ENCODE results near the gene CEP112. TPM values are rescaled to one million over a fixed set of nuclear protein-coding genes. Genes with fewer than 3 reads are reported as not detected.

CEP112 gene
- total and polyA plus RNA-seq, 5 experiments from 2014 or later = 0.27 to 2.0 (median 1.7) TPM; not detected in 2

DNA sequence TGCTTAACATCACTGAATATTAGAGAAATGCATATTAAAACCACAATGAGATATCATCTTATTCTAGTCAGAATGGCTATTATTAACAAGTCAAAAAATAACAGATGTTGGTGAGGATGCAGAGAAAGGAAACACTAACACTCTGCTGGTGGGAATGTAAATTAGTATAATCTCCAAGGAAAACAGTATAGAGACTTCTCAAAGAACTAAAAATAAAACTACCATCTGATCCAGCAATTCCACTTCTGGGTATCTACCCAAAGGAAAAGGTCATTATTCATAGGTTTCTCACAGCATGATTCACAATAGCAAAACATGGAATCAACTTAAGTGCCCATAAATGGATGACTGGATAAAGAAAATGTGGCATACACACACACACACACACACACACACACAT is 166.4 kb downstream of the CEP112 start:
- H3K4me3 Mint-ChIP-seq = no peak overlapping the region
- H3K27ac Mint-ChIP-seq = no peak overlapping the region
- ATAC-seq (no peak), DNase-seq (no peak)
- H3K4me1 Mint-ChIP-seq = no peaks in the 10 kb centered on the region
- POLR2A ChIA-PET = interaction anchor here (0.5 kb wide), 1 partner anchor 311 kb away, joined by 3 read pairs; no protein-coding TSS in a partner anchor
- no peaks in the 10 kb centered on the region for H3K27me3 Mint-ChIP-seq
- peaks cover 14 to 43% (median 25%) of the 10 kb centered on the region in 9 donors for H3K9me3 Mint-ChIP-seq
- peaks cover 0 to 28% (median 14%) of the 10 kb centered on the region in 3 donors for H3K36me3 Mint-ChIP-seq

DNA sequence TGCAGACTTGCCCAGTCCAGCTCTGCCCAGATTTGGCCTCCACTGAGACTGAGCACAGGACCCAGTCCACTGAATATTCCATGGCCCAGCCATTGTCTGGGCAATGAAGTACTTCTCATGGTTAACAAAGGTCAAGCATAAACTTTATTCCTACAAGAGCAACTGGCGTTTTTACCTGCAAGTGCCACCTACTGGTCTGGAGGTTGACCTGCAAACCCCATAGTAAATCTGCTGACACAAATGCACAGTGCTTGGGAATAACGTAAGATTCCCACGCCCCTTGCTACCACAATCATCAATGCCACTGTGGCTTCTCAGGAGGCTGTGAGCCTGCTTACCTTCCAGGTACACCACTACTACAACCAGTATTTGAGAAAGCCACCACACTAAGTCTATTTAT is 170.2 kb downstream of the CEP112 start:
- H3K9me3 Mint-ChIP-seq = peaks cover 14 to 43% (median 25%) of the 10 kb centered on the region in 9 donors
- no peak for ATAC-seq
- H3K36me3 Mint-ChIP-seq = peaks cover 0 to 29% (median 14%) of the 10 kb centered on the region in 3 donors
- DNase-seq = no peak
- POLR2A ChIA-PET = no interaction called here
- H3K27me3 Mint-ChIP-seq = no peaks in the 10 kb centered on the region
- H3K27ac Mint-ChIP-seq = no peak overlapping the region
- H3K4me1 Mint-ChIP-seq = no peaks in the 10 kb centered on the region
- no peak overlapping the region for H3K4me3 Mint-ChIP-seq

DNA sequence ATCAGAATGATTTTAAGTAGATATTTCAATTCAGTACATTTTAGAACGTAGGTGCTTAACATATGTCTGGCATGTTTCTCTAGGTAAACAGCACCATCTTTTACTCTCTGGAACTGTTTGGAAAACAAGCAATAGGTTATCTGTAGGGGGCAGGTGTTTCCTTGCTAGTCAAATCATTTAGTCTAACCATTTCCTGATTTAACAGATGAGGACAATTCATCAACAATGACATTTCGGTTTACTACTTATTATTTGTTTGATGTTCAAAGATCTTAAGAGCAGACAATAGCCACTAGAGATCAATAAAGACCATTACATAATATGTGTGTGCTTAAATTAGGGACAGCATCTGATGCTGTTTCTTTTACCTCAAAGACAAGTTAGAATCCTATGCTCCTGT is 173.1 kb downstream of the CEP112 start:
- H3K4me1 Mint-ChIP-seq = no peaks in the 10 kb centered on the region
- H3K27ac Mint-ChIP-seq = no peak overlapping the region
- H3K27me3 Mint-ChIP-seq = peaks cover 6 to 25% (median 12%) of the 10 kb centered on the region in 5 donors
- POLR2A ChIA-PET = no interaction called here
- ATAC-seq = no peak
- peaks cover 0 to 18% (median 7%) of the 10 kb centered on the region in 3 donors for H3K36me3 Mint-ChIP-seq
- no peak for DNase-seq
- H3K4me3 Mint-ChIP-seq = no peak overlapping the region
- H3K9me3 Mint-ChIP-seq = peaks cover 2 to 27% (median 14%) of the 10 kb centered on the region in 9 donors

DNA sequence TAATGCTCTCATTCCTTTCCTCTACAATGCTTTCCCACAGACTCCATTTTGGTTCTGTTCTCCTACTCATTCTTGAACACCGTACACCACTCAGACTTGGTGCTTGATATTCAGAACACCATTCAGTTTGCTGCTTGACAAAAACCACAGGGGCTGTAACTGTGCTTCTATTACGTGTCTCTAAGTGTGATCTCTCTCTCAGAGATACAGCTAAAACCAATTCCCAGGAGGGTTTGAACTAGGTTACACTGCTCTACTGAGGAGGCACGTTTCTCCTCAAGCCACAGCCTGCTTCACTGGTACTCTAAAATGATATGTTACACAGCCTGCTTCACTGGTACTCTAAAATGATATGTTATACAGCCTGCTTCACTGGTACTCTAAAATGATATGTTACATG is 175.7 kb downstream of the CEP112 start:
- Mint-ChIP-seq H3K36me3 (peaks cover 0 to 11% (median 0%) of the 10 kb centered on the region in 3 donors), H3K4me1 (no peaks in the 10 kb centered on the region), H3K27me3 (peaks cover 6 to 44% (median 19%) of the 10 kb centered on the region in 5 donors), H3K4me3 (no peak overlapping the region), H3K27ac (no peak overlapping the region), H3K9me3 (peaks cover 0 to 11% (median 0%) of the 10 kb centered on the region in 9 donors)
- POLR2A ChIA-PET = no interaction called here
- ATAC-seq (no peak), DNase-seq (no peak)

DNA sequence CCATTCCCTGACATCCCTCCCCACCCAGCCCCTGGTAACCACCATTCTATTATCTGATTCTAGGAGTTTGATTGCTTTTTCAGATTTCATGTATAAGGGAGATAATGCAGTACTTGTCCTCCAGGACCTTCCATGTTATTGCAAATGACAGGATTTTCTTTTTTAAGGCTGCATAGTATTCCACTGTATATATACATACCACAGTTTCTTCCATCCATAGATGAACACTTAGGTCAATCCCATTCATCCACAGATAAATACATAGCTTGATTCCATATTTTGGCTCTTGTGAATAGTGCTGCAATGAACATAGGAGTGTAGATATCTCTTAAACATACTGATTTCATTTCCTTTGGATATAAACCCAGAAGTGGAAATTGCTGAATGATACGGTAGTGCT is 183.3 kb downstream of the CEP112 start:
- Mint-ChIP-seq H3K9me3 (peaks cover 0 to 10% (median 3%) of the 10 kb centered on the region in 9 donors), H3K36me3 (peaks cover 0 to 5% (median 2%) of the 10 kb centered on the region in 3 donors), H3K4me1 (no peaks in the 10 kb centered on the region), H3K4me3 (no peak overlapping the region), H3K27me3 (peaks cover 0 to 18% (median 6%) of the 10 kb centered on the region in 5 donors), H3K27ac (no peak overlapping the region)
- DNase-seq (no peak), ATAC-seq (no peak)
- POLR2A ChIA-PET = no interaction called here

DNA sequence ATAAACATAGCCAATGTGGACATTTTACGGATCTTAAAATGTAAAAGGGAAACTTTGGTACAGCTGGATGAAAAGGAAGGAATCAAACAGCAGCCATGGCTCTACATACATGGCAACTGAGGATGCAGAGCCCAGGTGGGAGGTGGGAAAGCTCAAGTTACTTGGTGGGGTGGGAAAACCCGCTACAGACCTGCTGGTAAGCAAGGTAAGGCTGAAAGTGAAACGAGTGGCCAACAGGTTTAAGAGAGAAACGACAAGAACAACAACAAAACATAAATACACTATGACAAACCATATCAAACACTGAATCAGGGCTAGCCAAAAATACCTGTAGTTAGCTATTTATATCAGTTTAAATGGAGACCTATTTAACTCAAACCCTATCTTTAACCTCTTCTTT is 185.3 kb downstream of the CEP112 start:
- Mint-ChIP-seq H3K27me3 (peaks cover 0 to 4% (median 0%) of the 10 kb centered on the region in 5 donors), H3K4me3 (no peak overlapping the region), H3K4me1 (no peaks in the 10 kb centered on the region), H3K27ac (no peak overlapping the region), H3K9me3 (peaks cover 0 to 10% (median 3%) of the 10 kb centered on the region in 9 donors), H3K36me3 (peaks cover 0 to 5% (median 2%) of the 10 kb centered on the region in 3 donors)
- no peak for ATAC-seq
- POLR2A ChIA-PET = no interaction called here
- no peak for DNase-seq

DNA sequence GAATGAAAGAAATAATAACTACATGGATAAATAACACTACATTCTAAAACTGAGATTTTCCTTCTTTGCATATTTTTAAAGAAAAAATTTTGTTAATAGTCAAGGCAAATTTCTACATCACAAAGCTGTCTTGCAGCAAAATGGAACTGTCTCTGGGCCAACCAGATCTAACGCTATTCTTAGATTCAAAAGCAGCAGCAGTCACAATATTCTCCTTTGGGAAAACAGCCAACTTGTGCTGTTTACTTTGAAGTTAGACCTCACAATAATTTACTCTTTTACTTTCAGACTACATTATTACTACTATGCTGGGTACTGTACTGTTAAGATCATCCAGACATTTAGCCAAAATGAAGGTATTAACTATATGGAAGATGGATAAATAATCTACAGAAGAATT is 189.1 kb downstream of the CEP112 start:
- no peak for DNase-seq
- Mint-ChIP-seq H3K4me1 (no peaks in the 10 kb centered on the region), H3K4me3 (no peak overlapping the region), H3K36me3 (peaks cover 0 to 5% (median 0%) of the 10 kb centered on the region in 3 donors), H3K9me3 (peaks cover 0 to 3% (median 0%) of the 10 kb centered on the region in 9 donors), H3K27me3 (peaks cover 0 to 2% (median 0%) of the 10 kb centered on the region in 5 donors), H3K27ac (no peak overlapping the region)
- no peak for ATAC-seq
- POLR2A ChIA-PET = no interaction called here

DNA sequence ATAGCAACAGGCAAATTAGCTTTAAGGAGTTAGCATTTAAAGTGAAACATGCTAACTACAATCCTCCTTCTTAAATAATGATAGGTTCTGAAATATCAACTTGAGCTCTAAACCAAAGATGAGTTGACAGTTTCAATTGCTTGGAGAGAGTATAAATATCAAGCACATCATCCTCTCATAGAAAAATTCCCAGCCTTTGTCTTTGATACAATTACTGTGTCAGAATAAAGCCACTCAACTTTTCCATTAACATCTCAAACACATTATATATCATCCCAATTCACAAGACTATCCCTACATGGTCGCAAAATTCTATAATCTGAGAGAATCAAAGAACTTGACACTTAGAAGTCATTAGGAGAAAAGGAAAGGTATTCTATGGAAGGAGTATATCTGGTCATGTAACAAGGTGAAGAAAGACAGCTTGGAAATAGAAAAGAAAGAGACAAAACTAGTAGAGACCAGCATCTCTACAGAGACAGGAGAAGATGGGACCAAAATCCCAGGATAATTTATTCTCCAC is 189.8 kb downstream of the CEP112 start:
- Mint-ChIP-seq H3K36me3 (peaks cover 0 to 5% (median 0%) of the 10 kb centered on the region in 3 donors), H3K27ac (no peak overlapping the region), H3K4me3 (no peak overlapping the region), H3K4me1 (no peaks in the 10 kb centered on the region), H3K9me3 (peaks cover 0 to 3% (median 0%) of the 10 kb centered on the region in 9 donors), H3K27me3 (peaks cover 0 to 2% (median 0%) of the 10 kb centered on the region in 5 donors)
- no peak for DNase-seq
- POLR2A ChIA-PET = no interaction called here
- ATAC-seq = no peak

DNA sequence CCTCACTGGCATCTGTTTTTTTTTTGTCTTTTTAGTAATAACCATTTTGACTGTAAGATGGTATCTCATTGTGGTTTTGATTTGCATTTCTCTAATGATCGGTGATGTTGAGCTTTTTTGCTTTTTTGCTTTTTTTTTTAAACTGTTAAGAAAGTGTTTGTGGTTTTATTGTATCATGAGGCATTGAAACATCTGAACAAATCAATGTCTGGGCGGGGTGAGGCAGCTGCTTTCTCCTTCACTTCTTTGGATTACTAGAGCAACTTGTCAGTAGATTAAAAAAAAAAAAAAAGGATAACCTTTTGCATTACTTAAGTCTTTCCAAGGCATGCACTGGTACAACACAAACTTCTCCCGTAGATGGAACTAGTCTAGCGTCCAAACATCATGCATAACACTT is 191.7 kb downstream of the CEP112 start:
- H3K36me3 Mint-ChIP-seq = peaks cover 0 to 10% (median 0%) of the 10 kb centered on the region in 3 donors
- no peak for DNase-seq
- POLR2A ChIA-PET = no interaction called here
- H3K27ac Mint-ChIP-seq = no peak overlapping the region
- H3K9me3 Mint-ChIP-seq = peaks cover 0 to 5% (median 2%) of the 10 kb centered on the region in 9 donors
- H3K4me3 Mint-ChIP-seq = no peak overlapping the region
- no peak for ATAC-seq
- peaks cover 0 to 2% (median 0%) of the 10 kb centered on the region in 5 donors for H3K27me3 Mint-ChIP-seq
- no peaks in the 10 kb centered on the region for H3K4me1 Mint-ChIP-seq

DNA sequence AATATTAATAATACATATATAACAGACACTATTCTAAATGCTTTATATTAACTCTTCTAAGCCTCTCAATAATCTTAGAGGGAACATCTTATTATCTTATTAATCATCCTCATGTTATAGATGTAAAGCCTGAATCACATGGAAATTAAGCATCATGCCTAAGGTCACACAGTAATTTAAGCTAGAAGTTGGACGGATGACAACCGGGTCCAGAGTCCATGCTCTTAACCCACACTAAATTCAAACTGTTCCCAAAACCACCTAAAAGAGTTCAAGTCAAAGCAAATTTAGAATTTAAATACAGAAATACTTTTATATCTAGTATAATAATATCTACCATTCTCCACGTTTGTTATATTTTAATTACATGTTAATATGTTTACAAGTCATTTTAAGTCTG is 193.3 kb downstream of the CEP112 start:
- H3K27ac Mint-ChIP-seq = no peak overlapping the region
- H3K4me3 Mint-ChIP-seq = no peak overlapping the region
- H3K36me3 Mint-ChIP-seq = peaks cover 0 to 5% (median 0%) of the 10 kb centered on the region in 3 donors
- peaks cover 0 to 5% (median 2%) of the 10 kb centered on the region in 9 donors for H3K9me3 Mint-ChIP-seq
- ATAC-seq (no peak), DNase-seq (no peak)
- H3K4me1 Mint-ChIP-seq = no peaks in the 10 kb centered on the region
- POLR2A ChIA-PET = interaction anchor here (0.7 kb wide), 1 partner anchor 741 kb away, joined by 3 read pairs; no protein-coding TSS in a partner anchor
- peaks cover 0 to 2% (median 0%) of the 10 kb centered on the region in 5 donors for H3K27me3 Mint-ChIP-seq

DNA sequence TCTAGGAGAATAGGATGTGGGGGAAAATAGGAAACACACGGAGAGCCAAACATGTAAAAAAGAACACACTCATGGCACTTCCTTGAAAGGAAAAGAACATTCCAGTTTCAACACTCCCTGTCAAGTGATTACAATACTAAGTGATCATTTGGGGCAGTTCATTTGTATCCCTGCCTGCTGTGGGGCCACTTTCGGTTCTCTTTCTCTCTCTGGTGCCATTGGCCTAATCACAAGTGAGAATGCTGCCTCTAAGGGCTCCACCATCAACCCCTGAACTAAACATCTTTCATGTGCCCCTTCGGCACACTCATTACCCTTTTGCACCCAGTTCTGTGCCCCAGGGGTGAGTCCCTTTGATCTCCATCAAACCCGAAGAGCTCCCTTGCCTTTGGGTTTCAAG is 197.3 kb downstream of the CEP112 start:
- no peak overlapping the region for H3K27ac Mint-ChIP-seq
- ATAC-seq (no peak), DNase-seq (no peak)
- H3K27me3 Mint-ChIP-seq = no peaks in the 10 kb centered on the region
- POLR2A ChIA-PET = no interaction called here
- H3K4me1 Mint-ChIP-seq = no peaks in the 10 kb centered on the region
- H3K4me3 Mint-ChIP-seq = no peak overlapping the region
- peaks cover 0 to 6% (median 0%) of the 10 kb centered on the region in 9 donors for H3K9me3 Mint-ChIP-seq
- peaks cover 0 to 5% (median 0%) of the 10 kb centered on the region in 3 donors for H3K36me3 Mint-ChIP-seq

DNA sequence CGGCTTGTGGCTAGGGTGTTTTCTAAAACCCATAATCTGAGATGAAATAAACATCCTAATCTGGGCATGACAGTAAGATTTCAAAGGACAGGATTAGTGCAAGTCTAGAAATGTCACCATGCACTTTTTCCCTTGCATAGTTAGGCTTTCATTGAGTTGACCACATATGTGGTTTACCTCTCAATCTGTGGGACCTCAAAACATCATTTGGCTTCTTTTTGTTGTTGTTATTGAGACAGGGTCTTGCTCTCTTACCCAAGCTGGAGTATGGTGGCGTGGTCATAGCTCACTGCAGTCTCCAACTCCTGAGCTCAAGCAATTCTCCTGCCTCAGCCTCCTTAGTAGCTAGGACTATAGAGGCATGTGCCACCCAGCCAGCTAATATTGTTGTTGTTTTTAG is 197.8 kb downstream of the CEP112 start:
- Mint-ChIP-seq H3K9me3 (peaks cover 0 to 12% (median 3%) of the 10 kb centered on the region in 9 donors), H3K36me3 (peaks cover 0 to 9% (median 0%) of the 10 kb centered on the region in 3 donors), H3K4me3 (no peak overlapping the region), H3K27ac (no peak overlapping the region), H3K4me1 (no peaks in the 10 kb centered on the region), H3K27me3 (no peaks in the 10 kb centered on the region)
- POLR2A ChIA-PET = no interaction called here
- ATAC-seq (no peak), DNase-seq (no peak)

DNA sequence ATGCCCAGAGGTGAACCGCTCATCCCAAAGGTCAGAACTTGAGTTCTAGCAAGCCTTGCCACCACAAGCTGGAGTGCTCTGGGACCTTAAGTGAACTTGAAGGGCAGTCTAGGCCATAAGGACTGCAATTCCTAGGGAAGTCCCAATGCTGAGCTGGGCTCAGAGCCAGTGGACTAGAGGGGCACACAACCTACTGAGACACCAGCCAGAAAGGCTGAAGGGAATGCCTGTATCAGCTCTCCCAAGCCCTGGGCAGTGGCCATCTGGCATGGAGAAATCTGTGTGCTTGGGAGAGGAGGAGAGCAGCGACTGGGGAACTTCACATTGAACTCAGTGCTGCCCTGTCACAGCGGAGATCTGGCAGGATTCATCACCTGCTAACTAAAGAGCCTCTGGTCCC is 201.3 kb downstream of the CEP112 start:
- H3K4me1 Mint-ChIP-seq = no peaks in the 10 kb centered on the region
- POLR2A ChIA-PET = no interaction called here
- no peak overlapping the region for H3K4me3 Mint-ChIP-seq
- H3K27ac Mint-ChIP-seq = no peak overlapping the region
- ATAC-seq (no peak), DNase-seq (no peak)
- peaks cover 0 to 23% (median 0%) of the 10 kb centered on the region in 3 donors for H3K36me3 Mint-ChIP-seq
- peaks cover 6 to 37% (median 22%) of the 10 kb centered on the region in 9 donors for H3K9me3 Mint-ChIP-seq
- no peaks in the 10 kb centered on the region for H3K27me3 Mint-ChIP-seq

DNA sequence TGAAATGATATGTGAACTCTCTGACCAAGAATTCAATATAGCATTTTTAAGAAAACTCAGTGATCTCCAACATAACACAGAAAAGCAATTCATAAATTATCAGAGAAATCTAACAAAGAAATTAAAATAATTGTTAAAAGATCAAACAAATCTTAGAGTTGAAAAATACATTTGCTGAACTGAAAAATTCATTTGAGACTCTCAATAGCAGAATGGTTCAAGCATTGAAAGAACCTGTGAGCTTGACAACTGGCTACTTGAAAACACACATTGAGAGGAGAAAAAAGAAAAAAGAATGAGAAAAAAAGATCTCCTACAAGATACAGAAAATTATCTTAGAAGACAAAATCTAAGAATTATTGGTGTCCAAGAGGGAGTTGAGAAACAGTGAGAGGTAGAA is 203.5 kb downstream of the CEP112 start:
- no peak overlapping the region for H3K27ac Mint-ChIP-seq
- POLR2A ChIA-PET = interaction anchor here (0.7 kb wide), 1 partner anchor 690 kb away, joined by 4 read pairs; no protein-coding TSS in a partner anchor
- ATAC-seq = no peak
- peaks cover 0 to 2% (median 0%) of the 10 kb centered on the region in 5 donors for H3K27me3 Mint-ChIP-seq
- no peak for DNase-seq
- H3K4me3 Mint-ChIP-seq = no peak overlapping the region
- H3K4me1 Mint-ChIP-seq = no peaks in the 10 kb centered on the region
- H3K36me3 Mint-ChIP-seq = peaks cover 0 to 30% (median 1%) of the 10 kb centered on the region in 3 donors
- peaks cover 6 to 37% (median 22%) of the 10 kb centered on the region in 9 donors for H3K9me3 Mint-ChIP-seq
